Measurements from ENCODE around the gene RBM33.

RBM33 gene

GRCh38 chr7:155603205-155603857 lies 41.1 kb upstream of the RBM33 start:
- TF ChIP-seq, protein P1, sequence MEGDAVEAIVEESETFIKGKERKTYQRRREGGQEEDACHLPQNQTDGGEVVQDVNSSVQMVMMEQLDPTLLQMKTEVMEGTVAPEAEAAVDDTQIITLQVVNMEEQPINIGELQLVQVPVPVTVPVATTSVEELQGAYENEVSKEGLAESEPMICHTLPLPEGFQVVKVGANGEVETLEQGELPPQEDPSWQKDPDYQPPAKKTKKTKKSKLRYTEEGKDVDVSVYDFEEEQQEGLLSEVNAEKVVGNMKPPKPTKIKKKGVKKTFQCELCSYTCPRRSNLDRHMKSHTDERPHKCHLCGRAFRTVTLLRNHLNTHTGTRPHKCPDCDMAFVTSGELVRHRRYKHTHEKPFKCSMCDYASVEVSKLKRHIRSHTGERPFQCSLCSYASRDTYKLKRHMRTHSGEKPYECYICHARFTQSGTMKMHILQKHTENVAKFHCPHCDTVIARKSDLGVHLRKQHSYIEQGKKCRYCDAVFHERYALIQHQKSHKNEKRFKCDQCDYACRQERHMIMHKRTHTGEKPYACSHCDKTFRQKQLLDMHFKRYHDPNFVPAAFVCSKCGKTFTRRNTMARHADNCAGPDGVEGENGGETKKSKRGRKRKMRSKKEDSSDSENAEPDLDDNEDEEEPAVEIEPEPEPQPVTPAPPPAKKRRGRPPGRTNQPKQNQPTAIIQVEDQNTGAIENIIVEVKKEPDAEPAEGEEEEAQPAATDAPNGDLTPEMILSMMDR (IDR thresholded peaks at IDR 0.05; ENCODE audit: control extremely low read depth, extremely low read depth, low read depth, missing control alignments): no peak
- DNase-seq (ENCODE audit: extremely low spot score): no peak
- ChIA-PET CTCF (interaction anchor here (0.9 to 3.1 kb wide), 4 partner anchors 124 to 164 kb away, joined by 3 to 17 read pairs (median 4); no protein-coding TSS in a partner anchor), POLR2A (no interaction called here)

- CTCF ChIA-PET: interaction anchor here (1.3 to 3.1 kb wide), 3 partner anchors 123 to 163 kb away, joined by 4 to 17 read pairs (median 4); no protein-coding TSS in a partner anchor
- no peak for DNase-seq (ENCODE audit: extremely low spot score)
- TF ChIP-seq, protein P1 (IDR thresholded peaks at IDR 0.05; ENCODE audit: control extremely low read depth, extremely low read depth, low read depth, missing control alignments): no peak
- POLR2A ChIA-PET: no interaction called here
Observed at GRCh38 chr7:155603858-155604503, 40.5 kb upstream of the RBM33 start.

- TF ChIP-seq, protein P1 (IDR thresholded peaks at IDR 0.05; ENCODE audit: control extremely low read depth, extremely low read depth, low read depth, missing control alignments): no peak
- CTCF ChIA-PET: interaction anchor here (0.9 to 3.1 kb wide), 2 partner anchors 14 to 163 kb away, joined by 3 to 17 read pairs; no protein-coding TSS in a partner anchor
- DNase-seq (ENCODE audit: extremely low spot score): no peak
- POLR2A ChIA-PET: no interaction called here
Observed at GRCh38 chr7:155604504-155604997, 39.9 kb upstream of the RBM33 start.

DNA sequence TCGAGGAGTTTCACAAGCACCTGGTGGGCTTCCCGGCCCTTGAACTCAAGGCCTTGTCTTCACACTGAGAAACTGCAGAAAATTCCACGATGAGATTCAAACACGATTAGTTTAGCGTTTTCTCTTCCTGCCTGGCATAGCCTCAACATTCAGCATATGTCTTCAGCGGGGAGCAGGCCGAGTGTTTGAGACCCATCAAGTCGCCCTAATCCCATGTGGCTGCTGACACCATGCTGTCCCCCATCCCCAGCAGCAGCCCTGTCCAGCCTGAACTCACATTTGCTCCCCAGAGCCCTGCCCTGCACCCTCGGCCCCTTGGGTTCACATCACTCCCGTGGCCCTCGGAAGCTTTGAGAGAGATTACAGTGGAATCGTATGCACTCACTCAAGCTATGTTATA lies 35.3 kb upstream of the RBM33 start:
- POLR2A ChIA-PET: no interaction called here
- DNase-seq (ENCODE audit: extremely low spot score): peak; percentile 3
- CTCF ChIA-PET: interaction anchor here (1.9 kb wide), 1 partner anchor 10 kb away, joined by 10 read pairs; no protein-coding TSS in a partner anchor

DNA sequence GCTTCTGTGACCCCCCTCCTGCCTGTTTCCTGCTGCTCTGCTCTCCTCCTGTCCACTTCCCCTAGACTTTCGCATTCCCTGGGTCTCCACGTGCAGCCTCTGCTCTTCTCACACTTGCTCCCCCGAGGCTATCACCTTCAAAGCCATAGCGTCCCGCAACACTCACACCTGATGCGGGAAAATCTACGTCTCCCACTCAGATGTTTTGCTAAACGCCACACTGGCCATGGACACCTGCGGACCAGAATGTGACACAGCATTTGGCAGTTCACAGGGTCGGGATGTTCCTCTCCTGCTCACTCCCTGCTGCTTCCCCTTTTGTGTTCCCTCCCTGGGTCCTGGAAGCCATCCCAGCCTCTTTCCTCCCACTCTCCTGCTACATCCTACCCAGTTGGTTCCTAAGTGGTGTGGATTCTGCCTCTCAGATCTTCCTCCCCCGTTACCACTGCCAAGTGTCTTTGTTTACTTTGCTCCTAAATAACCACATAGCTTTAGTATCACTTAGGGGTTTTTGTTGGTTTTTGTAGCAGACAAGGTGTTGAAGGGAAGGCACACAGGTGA lies 33.7 kb upstream of the RBM33 start:
- ChIA-PET POLR2A (no interaction called here), CTCF (interaction anchor here (4.3 kb wide), 1 partner anchor 12 kb away, joined by 33 read pairs; no protein-coding TSS in a partner anchor)
- TF ChIP-seq, protein P1 (IDR thresholded peaks at IDR 0.05; ENCODE audit: control extremely low read depth, extremely low read depth, low read depth, missing control alignments): no peak
- DNase-seq (ENCODE audit: extremely low spot score): no peak

More for the DNA sequence above, 35.3 kb upstream of the RBM33 start:
- TF ChIP-seq, protein P1 (IDR thresholded peaks at IDR 0.05; ENCODE audit: control extremely low read depth, extremely low read depth, low read depth, missing control alignments): no peak

GRCh38 chr7:155611808-155612447 lies 32.5 kb upstream of the RBM33 start:
- POLR2A ChIA-PET: interaction anchor here (0.7 kb wide), 1 partner anchor 15 kb away, joined by 3 read pairs; no protein-coding TSS in a partner anchor
- TF ChIP-seq, protein P1 (IDR thresholded peaks at IDR 0.05; ENCODE audit: control extremely low read depth, extremely low read depth, low read depth, missing control alignments): no peak

More at GRCh38 chr7:155611808-155612447, 32.5 kb upstream of the RBM33 start:
- DNase-seq (ENCODE audit: extremely low spot score): no peak
- CTCF ChIA-PET: interaction anchor here (0.9 to 4.3 kb wide), 4 partner anchors 10 to 155 kb away, joined by 3 to 33 read pairs (median 4); no protein-coding TSS in a partner anchor

All from GM10248 (cell line).